Fibroblast of skin of scalp (primary cell): ENCODE measurements around the gene SLC7A4.
"Not testable (repeated sequence)": the region's sequence is repeated elsewhere in the genome, so short reads cannot be mapped to it uniquely, and the experiment has no call there.

Experiments
- DNase-seq: peaks from one replicate; pipeline ENCODE4 v3.0.0-alpha.2; 2013

Gene SLC7A4

DNA sequence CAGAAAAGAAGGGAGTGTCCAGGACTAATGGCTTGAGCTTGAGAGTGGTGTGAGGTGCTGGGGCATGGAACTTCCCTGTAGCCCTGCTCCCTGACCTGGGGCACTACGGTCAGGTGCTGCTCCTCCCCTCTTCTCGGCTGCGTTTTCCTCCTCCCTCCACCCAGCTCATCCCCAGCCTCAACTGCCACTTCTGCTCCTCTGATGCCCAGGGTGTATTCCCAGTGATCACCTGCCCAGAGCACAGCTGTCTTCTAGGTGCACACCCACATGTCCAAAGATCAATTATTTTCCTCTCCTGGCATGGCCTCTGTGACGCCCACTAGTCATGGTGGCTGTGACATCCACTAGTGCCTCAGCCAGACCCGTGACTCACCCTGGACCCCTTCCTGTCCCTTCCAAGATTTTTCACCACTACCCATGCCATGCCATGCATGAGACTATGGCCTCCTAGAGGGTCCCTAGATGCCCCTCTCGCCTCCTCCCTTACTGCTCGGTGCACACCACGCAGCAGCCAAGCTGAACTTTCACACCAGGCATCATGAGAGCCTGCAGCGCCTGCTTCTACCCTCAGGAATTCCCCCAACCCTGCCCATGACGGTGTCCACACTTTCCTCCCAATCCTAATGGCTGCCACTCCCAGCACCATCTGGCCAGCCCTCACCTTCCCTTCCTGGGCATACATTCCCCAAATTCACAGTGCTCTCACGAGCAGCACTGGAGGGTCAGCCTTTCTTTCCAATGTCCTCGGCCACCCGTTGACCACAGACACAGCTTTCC lies 15.5 kb downstream of the SLC7A4 start:
- no peak for DNase-seq

DNA sequence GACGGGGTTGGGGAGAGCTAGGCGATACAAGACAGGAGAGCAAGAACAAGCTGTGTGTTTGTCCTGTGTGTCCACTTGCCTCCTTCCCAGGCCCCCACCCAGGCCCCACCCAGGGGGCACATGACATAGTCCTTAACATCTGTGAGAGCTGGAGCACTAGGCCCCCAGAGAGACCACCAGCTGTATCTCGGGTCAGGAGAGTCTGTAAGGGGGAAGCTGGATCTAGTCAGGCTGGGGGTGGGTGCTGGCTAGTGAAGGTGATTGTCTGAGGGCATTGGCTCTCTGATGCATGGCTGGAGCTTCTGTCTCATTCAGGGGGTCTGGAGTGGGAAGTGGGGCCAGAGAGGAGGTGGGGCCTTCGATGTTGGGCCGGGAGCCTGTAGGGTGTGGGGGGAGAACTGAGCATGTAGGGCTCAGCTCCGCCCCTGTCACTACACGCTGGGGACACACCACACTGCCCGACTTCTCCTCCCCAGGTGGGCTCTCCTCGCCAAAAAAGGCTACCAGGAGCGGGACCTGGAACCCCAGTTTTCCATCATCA lies 16.8 kb downstream of the SLC7A4 start:
- DNase-seq: no peak

DNA sequence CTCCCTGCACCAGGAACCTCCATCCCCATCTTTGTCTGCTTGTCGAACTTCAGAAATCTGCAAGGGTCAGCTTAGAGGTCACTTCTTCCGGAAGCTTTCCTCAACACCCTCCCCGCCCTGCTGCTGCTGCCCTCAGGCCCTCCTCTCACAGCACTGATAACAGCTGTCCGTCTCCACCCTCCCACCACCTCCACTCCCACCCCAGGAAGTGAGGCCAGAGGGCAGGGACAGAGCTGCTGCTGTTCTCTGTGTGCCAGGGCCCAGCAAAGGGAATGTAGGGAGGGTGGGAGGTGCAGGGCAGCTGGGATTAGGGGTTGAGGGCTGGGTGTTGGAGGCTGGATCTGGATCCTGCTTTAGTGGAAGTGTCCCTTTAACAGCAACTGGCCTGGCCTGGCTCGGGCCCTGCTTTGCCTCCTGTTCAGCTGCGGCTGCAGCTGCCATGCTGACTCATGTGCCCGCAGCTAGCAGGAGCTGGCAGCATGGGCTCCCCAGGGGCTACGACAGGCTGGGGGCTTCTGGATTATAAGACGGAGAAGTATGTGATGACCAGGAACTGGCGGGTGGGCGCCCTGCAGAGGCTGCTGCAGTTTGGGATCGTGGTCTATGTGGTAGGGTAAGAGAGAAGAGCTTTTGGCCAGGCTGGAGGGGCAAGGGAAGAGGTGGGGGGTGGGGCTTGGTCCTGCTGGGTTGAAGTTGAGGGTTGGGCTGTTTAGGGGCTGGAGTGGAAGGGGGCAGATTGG lies 17.5 kb downstream of the SLC7A4 start, which contains the start of gene P2RX6:
Gene P2RX6 (plus strand): TSS at position 440 of the 740 bp plus-strand sequence. CDS start 10 bp downstream, at position 450.
- DNase-seq: peak; percentile 80

DNA sequence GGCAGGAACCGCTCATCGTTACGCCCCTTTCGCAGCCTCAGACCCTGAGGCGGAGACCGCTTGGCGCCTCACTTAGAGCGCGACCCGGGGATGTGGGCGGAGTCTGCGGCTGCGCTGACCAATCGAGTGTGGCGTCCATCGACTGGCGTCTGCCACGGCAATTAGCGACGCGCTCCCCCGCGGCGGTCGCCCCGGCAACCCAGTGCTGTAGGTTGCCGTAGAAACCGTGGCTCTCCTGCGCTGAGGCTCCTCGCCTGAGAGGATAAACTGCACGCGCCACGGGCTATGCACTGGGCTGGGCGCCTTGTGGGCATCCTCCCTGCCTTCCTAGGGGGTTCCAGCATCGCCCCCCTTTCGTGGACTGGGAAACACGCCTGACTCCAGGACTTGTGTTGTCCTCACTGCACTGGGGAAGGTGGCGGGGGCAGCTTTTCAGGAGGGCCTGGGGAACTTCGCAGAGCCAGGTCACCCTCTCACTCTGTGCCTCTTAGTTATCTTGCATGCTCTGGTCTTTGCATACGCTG lies 18.1 kb downstream of the SLC7A4 start:
- DNase-seq: peak; percentile 92

DNA sequence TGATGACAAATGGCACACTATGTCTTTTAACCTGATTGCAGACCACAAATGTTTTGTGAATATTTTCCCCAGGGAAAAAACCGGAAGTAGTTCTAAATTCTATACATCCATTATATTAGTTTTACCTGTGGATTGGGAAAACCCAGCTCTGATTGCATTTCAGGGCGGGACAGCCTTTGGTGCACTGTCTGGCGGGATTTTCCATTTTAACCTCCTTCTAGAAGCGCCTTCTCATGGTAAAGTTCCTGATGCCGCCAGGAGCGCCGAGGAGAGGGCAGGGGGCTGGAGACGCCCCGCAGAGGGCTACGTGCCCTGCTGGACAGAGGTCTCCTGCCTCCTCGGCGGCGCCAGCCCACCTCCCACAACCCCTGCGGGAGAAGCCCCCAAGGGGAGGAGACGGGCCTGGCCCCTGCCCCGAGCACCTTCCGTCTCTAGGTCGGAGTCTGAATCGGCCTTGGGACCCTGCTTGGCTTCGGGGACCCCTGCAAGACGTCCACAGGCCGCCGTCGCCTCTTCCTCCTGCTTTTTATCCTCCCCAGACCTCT lies 18.6 kb downstream of the SLC7A4 start:
- DNase-seq: no peak

DNA sequence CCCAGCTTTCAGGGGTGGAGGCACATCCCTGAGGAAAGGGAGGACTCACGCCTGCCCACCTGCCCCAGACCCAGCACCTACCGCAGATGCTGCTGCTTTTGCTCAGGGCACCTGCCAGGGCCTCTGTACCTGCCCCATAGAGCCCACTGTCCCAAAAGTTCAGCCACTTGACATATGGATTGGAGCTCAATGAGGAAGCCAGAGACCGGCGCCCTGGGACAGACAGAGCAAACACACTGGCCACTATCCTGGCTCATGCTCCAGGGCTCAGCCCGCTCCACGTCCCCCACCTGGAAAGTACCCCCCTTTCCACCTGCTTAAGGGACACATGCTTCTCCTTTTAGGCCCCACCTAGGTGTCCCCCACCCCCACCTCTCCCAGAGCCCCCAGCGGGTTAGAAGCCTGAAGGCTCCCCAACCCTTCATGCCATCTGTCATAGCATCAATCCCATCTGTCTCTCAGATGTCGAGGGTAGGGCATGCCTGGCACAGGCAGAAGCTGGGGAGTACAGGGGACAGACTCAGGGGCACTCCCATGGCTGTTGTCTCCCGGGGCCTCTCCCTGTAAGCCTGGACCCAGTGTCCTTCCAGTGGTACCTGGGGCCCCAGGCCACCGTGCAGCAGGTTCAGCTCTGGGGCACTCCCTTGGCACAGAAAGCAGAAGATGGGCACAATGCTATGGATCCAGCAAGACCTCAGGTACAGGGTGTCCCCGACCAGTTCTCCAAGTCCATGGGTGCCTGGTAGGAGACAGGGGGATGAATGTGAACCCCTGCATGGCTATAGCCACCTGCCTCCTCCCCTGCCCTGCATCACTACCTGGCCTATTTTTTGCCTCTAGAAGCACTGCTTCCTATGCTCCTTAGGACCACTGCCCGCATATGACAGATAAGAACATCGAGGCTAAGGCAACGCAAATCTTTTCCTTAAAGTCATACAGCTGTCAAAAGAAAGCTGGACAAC lies 19.6 kb downstream of the SLC7A4 start:
- no peak for DNase-seq

DNA sequence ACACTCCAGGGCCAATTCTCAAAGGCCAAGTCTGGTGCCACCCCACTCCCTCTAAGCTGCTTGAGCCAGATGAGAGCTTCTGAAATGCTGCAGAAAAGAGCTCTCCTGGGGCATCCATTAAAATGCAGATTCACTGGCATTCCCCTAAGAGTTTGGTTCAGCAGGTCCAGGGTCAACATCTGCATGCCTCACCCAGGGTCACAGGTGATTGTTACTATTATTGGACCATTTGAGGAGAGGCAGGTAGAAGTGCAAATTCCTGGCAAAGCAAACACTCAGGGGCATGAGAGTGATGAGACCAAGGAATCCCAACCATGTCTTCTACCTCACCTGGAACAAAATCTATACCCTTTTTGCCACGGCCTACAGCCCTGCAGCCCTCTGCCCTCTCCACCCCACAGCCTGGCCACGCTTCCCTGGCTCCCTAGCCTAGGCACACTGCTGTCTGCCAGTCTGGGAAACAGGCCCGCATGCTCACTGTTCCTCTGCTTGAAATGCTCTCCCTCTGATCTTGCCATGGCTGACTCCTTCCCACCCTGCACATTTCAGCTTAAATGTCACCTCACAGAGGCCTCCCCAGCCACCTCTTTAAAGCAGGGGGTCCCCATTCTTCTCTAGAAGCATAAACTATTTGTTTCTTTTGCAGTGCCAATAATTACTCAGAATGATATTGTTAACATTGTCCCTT lies 21.8 kb downstream of the SLC7A4 start:
- no peak for DNase-seq

DNA sequence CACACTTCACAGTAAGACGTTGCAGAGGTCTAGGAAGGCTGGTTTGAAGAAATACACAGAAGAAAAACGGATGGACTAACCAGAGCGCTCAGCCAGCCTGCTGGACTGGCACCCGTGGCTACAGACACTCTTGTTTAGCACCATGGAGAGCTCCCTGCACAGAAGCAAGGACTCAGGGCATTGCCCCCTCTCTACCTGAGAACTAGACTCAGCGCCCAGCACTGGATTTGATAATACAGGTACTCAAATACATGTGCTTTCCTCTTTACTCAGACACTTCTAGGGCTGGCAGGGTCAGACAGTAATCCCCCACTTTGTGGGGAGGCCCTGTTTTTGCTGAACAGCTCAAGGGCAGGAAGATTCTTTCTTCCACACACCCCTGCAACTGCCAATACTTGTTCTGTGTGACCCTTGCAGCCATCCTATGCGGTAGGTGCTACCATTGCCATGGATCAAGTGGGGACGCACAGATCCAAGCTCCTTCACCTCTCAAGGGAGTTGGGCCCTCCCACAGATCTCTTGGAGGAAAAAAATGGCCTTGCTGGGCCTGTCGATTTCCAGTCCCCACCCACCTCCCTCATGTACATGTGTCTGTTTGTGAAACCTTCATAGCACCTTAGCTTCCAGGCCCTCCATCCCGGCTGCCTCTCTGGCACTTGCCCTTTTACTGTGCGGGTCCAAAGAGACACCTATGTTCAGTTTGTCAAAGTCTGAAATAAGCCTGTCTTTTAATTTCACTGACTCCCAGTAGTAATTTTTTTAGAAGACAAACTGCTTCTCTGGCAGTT lies 22.5 kb downstream of the SLC7A4 start:
- DNase-seq: peak; percentile 55

DNA sequence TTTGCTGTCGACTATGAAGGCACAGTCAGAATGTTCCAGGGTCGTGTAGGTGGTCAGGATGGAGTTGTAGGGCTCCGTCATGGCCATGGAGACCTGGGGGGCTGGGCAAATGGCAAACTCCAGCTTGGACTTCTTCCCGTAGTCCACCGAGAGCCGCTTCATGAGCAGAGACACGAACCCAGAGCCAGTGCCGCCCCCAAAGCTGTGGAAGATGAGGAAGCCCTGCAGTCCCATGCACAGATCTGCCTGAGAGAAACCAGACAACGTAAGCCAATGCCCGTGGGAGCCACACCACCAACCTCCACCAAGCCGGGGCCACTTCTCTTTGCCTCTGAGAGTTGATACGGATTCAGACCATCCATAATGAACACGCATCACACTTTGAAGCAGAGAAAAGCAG lies 23.2 kb downstream of the SLC7A4 start:
- DNase-seq: not testable (repeated sequence)

DNA sequence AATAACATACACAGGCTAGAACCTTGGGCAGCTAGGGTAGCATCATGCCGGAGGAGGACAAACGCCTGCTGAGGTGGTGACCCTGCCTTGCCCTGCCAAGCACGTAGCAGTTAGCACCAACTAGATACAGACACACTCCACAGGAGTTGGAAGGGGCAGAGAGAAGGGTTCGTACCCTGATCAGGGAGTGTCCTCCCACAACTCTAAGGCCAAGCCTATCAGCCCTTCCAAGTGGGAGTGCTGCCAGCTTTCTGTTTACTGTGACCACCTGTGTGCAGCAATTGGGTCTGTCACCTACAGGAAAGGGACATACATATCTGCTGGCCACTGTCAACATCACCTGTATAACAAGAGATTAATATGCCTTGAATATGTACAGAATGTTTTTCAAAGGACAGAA lies 28.6 kb downstream of the SLC7A4 start:
- DNase-seq: no peak

DNA sequence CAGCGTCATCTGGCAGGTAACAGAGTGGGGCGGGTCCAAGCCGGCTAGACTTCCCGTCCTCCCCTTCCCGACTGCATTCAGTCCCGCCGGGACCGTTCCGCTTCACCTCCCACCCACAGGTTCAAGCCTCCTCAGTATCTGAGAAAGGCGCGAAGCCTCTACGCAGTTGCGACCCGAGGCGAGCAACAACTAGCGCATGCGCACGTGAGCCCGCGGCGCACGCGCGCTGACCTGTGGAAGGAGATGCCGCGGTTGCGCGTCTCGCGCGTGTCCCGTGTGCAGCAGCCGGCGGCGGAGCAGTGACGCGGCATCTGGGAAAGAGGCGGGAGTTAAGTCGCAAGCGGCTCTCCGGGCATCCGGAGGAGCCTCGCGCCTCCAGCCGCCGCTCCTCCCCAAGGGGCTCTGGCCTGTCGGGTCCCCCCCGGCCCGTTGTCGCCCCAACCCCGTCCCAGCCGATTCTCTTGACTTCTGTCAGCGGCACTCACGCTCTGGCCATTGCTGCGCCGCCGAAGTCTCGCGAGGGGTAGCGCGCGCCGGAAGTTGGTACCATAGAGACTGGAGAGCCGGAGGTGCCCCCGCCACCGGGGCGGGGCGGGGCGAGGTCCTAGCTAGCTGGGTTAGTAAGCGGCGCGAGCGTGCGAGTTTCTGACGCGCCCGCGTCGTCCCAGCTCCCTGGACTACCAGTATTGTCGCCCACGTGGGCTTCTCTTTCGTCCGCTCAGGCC lies 30.6 kb downstream of the SLC7A4 start, which contains the start of gene THAP7:
Gene THAP7 (minus strand): TSS at position 518 of the 725 bp plus-strand sequence. CDS start 207 bp downstream, at position 311.
- peak; percentile 95 for DNase-seq

DNA sequence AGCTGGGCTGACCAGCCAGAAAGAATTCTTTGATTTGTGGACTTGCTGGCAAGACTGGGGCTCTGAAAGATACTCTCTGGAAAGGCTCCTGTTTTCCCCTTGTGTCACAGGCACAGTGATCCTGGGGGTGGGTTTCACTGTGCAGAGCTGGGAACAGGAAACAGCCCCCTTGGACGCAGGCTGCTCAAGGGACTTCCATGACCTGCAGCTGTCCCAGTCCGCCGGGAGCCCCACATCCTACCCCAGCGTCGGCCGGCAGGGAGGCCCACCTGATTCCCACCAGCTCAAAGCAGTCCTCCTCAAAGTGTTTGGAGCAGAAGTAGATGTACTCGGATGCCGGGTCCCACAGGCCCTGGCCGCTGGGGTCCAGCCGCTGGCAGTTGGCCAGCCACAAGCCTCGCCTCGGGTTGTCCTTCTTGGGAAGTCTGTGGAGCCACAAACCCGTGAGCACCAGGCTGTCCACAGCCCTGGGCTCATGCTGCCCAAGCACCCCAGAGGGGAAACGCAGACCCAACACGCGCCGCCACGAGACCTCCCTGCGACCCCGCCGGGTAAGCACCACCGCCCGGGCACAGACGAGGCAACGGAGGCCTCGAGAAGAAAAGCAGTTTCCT lies 31.3 kb downstream of the SLC7A4 start:
- no peak for DNase-seq

DNA sequence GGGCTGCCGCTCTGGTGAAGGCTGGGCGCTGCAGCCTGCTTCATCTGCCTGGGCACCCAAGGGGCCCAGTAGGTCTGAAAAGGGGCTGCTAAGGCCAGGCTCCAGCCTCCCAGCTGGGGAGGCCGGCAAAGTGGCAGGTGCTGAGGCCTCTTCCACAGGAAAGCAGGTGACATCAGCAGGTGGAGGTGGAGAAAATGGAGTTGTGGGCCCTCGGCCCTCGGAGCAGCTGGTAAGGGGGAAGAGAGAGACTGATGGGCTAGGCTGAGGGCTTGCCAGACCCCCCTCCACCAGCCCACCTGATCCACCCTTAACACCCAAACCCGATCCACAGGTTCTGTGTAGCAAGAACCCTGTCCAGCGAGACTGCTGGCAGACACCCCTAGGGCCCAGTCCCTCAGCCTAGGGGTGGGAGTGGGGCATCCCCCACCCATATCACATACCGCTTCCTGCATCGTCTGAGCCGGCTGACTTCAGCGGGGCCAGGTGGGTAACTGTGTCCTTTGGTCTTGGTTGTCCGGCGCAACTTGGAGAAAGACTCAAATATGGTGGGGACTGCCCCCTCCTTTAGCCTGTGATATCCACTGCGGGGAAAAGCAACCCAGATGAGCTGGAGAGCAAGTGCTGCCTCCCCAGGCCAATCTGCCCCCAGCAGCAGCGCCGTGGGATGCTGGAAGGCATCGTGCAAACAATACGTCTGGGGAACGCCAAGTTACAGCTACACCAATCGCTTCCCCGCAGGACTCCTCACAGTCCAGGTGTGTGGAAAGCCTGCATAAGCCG lies 32.0 kb downstream of the SLC7A4 start:
- DNase-seq: no peak

DNA sequence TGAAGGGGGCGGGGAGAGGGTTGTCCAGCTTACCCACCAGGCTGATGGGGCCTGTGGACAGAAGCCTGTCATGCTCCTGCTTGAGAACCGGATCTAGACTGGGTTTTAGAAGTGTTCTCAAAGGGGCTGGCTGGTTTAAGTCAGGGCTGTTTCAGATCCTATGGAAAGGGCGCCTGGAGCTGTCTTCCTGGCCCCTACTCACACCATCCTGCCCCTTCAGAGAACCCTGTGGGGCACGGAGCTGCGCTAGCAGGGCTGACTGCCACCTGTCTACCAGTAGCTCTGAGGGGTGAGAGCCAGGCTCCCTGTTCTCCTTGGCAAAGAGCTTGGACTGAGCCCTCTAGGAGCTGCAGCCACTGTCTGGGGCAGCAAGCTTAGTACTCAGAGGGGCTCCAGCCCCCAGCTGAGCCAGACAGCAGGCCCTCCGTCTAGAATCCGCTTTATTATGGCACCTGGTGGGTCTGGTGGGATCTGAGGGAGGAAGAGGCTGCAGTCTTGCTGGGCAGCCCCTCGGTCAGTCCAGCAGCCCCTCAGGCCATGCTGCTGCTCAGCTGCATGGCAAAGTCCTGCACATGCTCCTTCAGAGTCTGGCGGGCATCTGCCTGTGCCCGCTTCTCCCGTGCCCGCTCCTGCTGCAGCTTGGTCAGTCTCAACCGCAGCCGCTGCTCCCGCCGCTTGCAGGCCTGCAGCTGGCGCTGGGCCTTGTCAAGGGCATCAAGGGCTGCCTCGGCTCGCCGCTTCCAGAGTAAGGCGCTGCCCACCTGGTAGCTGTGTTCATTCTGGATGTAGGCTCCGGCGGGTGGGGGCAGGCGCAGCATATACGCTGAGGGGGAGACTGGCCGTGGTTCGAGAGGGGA lies 32.8 kb downstream of the SLC7A4 start:
- no peak for DNase-seq

DNA sequence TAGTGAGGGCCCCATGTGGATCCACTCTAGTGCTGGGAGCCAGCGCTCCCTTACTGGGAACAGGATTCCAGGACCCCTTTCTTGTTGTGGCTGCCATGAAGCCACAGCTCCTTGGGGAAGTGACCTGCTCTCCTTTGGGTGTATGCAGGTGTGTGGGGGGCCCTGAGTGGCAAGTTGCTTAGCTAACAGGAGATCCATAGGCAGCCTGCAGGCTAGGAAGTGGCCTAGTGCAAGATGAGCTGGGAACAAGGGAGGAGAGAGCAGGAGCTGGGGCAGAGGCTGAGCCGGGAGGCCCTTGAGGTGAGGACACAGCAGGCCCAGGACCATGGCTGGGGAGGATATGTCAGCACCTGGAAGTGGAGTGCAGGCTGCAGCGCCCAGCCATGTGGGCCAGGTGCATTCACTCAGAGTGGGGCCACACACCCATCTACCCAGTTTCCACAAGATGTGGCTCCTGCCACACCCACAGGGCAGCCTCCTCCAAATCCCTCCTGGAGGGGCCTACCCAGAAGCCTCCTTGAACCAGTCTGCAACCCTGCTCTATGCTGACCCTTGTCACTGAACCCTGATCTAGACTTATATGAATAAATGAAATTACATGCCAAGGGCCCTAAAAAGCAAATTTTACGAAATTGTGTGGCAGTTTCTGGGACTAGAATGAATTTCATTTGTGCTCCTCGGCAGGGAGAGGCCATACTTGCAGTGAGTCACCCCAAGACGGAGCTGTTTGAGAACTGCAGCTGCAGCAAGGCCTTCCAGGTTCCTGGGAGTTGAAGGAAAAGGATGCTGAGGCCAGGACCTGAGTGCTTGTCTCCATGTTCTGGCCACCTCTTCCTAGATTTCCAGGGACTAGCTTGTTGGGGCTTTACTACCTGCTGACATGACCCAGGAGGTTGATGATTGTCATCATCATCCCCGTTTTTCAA lies 33.7 kb downstream of the SLC7A4 start:
- DNase-seq: no peak
